Measurements from ENCODE around the gene REV3L.

The REV3L gene

GRCh38 chr6:111270121-111270520 lies 212.9 kb downstream of the REV3L start:
- H3K4me3 ChIP-seq (replicated peaks; ENCODE audit: low read depth, low read length): no peak overlapping the region
- TF ChIP-seq CTCF (IDR thresholded peaks at IDR 0.05; ENCODE audit: low read depth, low read length, missing control alignments): no peak
- DNase-seq (ENCODE audit: extremely low read depth, low read depth): no peak

GRCh38 chr6:111269401-111269970 lies 213.5 kb downstream of the REV3L start:
- no peak for TF ChIP-seq CTCF (IDR thresholded peaks at IDR 0.05; ENCODE audit: low read depth, low read length, missing control alignments)
- H3K4me3 ChIP-seq (replicated peaks; ENCODE audit: low read depth, low read length): no peak overlapping the region
- no peak for DNase-seq (ENCODE audit: extremely low read depth, low read depth)

- DNase-seq (ENCODE audit: extremely low read depth, low read depth): no peak
- TF ChIP-seq CTCF (IDR thresholded peaks at IDR 0.05; ENCODE audit: low read depth, low read length, missing control alignments): no peak
- H3K4me3 ChIP-seq (replicated peaks; ENCODE audit: low read depth, low read length): no peak overlapping the region
Observed at GRCh38 chr6:111267764-111268333, 215.2 kb downstream of the REV3L start.

DNA sequence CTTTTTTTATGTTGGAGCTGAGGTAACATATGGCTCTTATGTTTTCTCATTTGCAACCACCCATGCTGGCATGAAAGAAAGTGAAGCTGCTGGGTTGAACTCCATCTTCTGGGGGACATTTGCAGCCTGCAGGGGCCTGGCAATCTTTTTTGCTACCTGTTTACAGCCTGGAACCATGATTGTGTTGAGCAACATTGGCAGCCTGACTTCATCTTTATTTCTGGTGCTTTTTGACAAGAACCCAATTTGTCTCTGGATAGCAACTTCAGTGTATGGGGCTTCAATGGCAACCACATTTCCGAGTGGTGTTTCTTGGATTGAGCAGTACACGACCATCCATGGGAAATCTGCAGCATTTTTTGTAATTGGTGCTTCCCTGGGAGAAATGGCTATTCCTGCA lies 216.7 kb downstream of the REV3L start:
- DNase-seq (ENCODE audit: extremely low read depth, low read depth): no peak
- no peak for TF ChIP-seq CTCF (IDR thresholded peaks at IDR 0.05; ENCODE audit: low read depth, low read length, missing control alignments)
- no peak overlapping the region for H3K4me3 ChIP-seq (replicated peaks; ENCODE audit: low read depth, low read length)

- no peak for DNase-seq (ENCODE audit: extremely low read depth, low read depth)
- no peak for TF ChIP-seq CTCF (IDR thresholded peaks at IDR 0.05; ENCODE audit: low read depth, low read length, missing control alignments)
- no peak overlapping the region for H3K4me3 ChIP-seq (replicated peaks; ENCODE audit: low read depth, low read length)
Observed at GRCh38 chr6:111265842-111266241, 217.2 kb downstream of the REV3L start.

GRCh38 chr6:111263837-111264236 lies 219.2 kb downstream of the REV3L start:
- TF ChIP-seq CTCF (IDR thresholded peaks at IDR 0.05; ENCODE audit: low read depth, low read length, missing control alignments): no peak
- DNase-seq (ENCODE audit: extremely low read depth, low read depth): no peak
- no peak overlapping the region for H3K4me3 ChIP-seq (replicated peaks; ENCODE audit: low read depth, low read length)

Measured in HFF-Myc (cell line).